HG02981 (cell line): ENCODE measurements around the gene TBX5.

Experiments
- ATAC-seq: cut with Tn5 transposase; IDR thresholded peaks from one replicate; pipeline ENCODE4 v1.9.1; 2021; ENCODE audit warnings: mild to moderate bottlenecking, moderate library complexity; ENCODE audit not compliant: unreplicated experiment

Gene TBX5

DNA sequence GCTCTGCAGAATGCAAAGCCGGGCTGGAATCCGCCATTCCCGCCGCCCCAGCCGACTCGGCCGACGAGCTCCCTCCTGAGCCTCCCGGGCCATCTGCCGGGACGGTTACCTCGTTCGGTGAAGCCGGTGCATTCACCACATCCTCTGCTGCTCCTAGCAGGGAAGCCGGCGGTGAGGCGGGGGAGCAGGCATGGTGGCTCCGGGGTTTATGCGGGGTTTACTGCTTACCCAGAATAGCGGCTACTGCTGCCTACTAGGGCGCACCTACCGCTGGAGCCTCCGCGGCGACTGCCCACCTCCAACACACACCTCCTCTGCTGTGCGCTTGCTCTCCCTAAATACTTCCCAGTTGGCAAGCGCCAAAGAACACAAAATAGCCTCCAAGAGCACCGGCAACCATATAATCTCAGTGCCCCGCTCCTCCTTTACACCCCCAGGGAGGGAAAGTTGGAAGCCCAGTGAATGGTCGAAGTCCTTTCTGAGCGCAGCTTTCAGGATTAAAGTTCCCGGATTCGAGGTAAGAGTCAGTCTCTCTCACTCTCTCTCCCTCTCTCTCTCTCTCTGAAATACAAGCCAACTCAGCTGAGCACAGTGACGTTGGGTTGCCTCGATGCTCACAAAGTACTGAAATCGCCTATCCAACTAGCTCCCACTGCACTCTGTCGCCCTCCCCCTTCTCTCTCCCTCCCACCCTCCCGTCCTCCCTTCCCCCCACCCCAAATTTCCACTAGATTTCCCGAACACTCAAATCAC is at the start of gene TBX5:
TBX5 (minus strand) TSS at position 626 of the 753 bp plus-strand sequence. CDS start 2,246 bp downstream, outside the sequence.
- no peak for ATAC-seq

DNA sequence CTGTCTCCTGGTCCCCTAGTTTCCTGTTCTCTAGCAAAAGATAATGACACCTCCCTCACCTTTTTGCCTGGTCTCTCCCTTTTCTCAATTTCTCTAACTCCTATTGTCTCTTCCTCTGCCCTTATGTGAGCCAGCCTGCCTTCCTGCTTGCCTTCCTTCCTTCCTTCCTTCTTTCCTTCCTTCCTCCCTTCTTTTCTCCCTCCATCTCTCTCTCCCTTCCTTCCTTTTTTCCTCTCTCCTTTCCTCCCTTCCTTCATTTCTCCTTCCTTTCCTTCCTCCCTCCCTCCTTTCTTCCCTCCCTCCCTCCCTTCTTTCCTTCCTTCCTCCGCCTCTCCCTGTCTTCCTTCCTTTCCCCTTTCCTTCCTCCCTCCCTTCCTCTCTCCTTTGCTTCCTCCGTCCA is 45.7 kb upstream of the TBX5 start:
- no peak for ATAC-seq

DNA sequence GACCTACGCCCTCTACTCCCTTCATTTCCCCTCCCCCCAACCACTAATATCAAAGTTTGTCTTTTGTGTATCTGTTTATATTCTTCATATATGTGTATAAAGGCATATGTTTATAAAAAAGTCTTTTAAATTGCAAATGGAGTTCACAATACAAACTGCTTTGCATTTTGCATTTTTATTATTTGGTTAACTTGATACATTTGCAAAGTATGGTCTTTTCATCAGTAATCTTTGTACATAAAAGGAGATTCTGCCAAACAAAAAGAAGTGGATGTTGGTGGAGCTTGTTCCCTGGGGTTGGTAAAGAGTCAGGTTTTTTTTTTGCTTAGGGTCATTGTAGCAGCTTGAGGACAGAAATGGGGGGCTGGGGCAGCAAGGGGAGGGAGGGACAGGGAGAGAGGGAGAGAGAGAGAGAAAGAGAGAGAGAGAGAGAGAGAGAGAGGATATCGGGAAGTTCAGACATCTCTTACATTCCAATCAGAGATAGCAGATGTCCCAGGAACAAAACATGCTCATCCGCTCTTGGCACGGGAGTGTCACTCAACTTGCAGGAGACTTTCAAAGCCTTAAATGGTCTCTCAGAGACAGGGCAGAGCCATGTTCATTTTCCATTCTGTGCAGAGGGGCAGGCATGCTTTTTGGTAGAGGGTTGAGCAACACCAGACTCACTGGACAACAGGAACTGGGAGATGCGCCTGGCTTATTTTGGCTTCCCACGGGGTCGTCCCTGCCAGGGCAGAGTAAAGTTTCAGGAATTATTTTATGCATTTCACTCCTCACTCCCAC is 44.8 kb upstream of the TBX5 start:
- ATAC-seq = no peak

DNA sequence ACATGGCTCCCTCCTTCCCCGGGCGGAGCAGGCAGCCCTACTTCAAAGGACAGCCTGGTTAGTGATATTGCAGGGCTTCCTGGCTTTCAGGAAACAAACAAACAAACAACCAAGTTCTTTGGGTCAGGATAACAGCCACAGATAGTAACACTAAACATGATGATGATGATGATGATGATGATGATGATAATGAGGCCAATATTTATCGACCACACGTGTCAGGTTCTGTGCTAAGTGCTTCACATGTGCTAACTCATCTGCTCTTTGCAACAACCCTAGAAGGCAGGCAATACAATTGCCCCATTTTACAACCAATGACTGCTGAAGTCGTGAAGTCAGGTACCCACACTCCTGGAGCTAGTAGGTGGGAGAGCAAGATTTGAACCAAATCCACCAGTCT is 44.1 kb upstream of the TBX5 start:
- no peak for ATAC-seq

DNA sequence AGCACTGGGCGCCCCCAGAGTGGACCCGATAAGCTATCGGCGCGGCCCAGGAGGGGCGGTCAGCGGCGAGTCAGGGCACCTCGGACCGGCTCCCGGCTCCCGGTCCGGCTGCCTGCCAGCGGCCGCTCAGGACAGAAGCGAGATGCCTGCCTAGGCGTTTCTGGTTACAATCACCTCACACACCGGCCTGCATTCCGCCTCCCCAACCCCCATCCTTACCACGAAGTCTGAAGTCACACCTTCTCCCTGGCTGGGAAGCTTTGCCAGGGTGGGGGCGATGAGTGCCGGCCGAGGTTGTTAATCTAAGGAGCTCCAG is 42.6 kb upstream of the TBX5 start:
- no peak for ATAC-seq

DNA sequence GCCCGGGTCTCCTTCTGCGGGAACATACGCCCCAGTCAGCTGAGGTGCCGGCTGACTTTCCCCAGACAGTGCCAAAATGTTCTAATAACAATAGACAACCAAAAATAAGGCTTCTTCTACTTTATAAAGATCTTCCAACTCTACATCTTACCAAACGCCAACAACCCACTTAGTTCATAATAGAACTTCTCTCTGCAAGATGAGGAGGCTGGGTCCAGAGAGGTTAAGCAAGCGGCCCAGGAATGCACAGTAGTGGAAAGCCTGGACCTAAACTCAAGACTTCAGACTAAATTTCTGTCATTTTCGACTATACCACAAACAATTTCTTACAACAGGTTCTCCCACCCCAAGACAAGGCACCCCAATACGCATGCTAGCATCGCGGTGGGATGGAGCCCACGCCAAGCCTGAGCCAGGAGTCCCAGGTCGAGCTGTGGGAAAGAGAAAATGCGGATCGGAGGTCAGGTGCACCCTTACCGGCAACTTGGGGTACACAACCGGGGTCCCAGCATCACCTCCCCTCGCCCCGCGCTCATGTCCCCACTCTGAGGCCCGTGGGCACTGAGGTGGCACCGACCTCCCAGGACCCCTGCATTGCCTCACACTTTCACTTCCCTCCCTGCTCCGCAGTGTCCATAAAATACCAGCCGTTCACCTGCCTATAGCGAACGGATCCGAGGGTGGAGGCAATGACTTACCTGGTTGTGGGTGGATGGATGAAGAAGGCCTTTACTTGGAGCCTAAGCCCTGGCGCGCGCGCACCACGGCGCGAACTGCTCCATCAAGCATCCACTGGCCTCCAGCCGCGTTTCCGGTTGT is 42.1 kb upstream of the TBX5 start:
- ATAC-seq = no peak

DNA sequence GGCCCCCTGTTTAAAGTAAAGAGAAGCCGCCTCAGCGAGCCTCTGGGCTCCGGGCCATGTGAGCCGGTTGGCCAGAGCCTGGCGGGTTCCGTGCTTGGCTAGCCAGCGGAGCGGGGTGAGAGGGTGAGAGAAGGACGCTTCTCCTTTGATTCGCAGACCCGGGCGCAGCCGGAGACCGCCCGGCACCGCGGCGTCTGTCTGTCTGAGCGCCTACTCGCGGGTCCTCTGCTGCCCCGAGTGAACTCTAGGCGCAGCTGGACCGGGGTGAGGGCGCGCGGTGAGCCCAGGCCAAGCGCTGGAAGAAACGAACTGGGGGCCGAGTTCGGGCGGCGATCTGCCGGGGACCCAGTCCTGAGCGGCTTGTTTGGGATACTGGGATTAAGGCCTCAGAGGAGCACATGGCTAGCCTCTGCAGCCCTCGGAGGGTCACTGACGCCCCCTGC is 41.4 kb upstream of the TBX5 start:
- no peak for ATAC-seq

DNA sequence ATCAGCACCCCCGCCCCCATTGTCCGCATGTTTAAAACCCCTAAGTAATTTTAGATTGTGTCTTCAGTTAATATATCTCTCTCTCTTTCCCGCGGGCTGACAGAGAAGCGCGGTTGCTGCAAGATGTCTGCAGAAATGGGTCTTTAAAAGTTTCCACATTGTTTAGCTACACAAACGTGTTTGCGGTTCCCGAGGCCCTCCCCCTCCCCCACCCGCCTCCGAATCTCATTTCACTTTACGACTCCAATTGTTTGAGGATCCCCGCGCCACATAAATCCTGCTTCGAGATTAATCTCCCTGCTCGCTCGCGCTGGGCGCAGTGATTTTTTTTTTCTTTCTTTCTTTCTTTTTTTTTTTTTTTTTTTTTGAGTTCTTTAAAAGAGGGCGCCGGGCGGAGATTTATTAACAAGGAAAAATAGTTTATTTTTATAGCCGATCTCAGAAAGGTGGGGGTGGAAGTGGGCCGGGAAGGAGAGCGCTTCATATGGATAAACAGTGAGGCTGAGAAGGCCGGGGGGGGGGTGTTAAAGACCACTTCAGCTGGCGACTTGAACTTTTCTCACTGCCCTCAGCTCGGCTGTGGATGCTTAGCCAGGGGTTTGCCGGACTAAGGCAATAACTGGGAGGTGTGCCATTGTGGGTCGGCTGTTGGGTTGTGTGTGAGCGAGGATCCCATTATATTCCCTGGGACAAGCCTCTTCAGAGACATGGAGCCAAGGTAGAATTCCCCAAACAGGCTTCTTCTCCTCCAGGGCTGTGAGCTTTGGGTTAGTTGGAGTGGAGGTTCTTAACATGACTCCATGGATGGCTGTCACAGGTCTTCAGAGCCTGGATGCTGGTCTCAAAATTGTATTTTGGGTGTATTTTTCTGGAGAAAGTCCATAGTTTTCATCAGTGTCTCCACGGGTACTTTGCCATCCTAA is 39.7 kb upstream of the TBX5 start:
- ATAC-seq = no peak

DNA sequence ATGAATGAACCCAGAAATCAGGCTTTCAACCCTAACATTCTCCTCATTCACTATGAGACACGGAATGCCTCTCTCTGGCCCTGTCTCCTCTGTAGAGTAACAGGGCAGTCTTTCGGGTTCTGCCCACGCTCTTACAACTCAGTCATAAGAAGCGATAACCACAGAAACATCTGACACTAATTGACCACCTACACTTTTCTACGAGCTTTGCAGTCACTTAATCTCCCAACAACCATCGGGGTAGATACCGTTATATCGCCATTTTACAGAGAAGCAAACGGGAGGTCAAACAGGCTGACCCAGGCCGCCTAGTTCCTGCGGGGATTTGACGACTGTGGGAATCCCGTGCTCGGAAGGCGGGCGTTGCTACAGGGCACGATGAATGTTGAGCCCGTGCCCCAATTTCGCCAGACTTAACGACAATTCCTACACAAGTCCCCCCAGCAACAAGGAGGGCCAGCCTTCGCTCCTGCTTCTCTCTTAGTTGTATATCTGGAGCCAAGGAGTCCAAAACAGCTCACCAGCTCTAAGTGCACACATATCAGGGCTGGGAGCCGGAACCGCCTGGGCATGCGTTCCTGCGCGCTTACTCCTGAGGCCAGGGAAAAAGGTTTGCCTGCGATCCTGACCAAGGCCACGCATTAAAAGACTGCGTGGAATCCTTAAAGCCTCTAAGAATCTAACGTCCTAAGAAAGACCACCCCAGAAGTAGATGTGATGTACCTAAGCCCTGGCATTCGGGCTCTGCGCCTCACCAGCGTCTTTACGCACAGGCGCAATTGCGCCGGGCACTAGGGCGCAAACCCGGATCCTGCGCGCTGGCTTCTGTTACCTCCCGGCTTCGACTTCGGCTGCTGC is 38.7 kb upstream of the TBX5 start:
- ATAC-seq = no peak

DNA sequence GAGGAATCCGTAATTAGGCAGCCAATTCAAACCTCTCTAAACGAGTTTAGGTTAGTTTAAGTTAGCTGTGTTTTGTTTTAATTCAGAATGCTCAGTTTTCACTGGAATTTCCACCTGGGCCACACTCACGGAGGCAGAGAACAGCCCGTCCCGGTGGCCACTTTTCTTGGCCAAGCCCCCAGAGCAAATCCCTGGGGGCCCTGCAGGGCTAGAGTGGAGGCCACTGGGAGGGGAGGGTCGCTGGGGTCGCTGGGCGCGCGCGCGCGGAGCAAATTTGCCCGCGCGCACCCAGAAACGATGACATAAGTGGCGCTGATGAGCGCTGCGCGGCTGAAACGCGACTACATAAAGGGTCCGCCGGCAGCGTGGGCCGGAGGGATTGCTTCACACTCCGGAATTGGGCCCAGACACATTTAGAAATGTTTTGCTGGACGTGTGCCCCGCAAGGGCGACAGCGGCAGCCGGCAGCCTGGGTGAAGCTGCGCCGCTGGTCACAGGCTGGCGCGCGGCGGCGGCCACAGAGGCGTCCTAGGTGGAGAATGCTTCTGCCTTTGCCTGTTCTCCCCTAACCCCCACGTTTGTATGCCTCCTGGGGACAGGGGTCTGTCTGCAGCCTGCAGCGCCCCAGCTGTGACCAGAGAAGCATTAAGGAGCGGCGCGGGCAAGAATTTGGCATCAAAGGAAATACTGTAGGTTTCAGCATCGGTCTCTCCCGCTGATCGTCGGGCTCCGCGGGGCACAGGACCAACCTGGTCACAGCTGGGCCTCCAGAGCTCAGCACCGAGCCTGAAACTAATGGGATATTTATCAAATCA is 37.9 kb upstream of the TBX5 start:
- ATAC-seq = no peak

DNA sequence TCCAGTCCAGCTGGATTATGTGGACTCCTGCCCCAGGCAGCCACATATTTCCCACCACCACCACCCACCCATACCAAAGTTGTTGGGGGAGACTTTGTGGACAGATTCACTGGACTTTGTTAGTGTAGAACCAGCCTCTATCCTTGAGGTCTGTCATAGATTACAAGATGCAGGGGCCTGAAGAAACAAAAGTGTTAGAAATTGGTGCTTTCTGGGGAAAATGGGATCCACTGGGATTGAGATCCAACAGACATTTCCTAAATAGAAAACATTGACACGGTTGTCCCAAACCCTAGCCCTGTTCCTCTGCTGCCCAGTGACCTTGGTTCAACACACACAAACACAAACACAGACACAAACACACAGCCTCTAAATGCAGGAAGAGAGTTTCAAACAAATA is 36.6 kb upstream of the TBX5 start:
- no peak for ATAC-seq

DNA sequence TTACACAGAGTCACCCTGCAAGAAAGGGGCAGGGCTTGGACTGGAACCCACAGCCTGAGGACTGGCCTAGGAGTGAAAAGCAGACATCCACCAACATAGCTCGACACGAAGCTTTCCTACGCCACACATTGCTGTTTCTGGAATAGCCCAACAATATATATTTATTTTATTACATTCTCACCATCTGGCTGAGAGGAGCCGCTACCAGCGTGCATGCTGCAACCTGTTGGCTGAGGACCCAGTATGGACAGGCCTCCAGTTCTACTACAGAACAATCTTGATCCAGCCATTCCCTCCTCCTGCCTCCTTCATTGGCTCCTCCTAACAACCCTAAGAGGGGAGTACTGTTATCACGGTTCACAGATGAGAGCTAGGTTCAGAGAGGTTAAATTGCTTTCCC is 35.6 kb upstream of the TBX5 start:
- no peak for ATAC-seq

DNA sequence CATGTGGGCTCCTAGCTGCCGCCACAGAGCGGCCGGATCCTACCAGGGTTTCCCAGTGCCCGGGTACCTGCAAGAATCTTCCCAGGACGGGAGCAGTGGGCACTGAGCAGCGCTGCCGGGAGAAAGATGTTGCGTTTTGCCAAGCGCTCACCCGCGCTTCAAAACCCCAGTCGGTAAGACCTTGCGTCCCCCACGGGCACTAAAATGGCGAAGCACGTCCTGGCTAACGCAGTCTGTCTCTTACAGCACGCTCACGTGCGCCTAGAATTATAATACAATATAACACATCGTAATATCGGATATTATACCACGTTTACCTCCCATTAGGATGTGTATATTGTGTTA is 35.1 kb upstream of the TBX5 start:
- ATAC-seq = no peak

DNA sequence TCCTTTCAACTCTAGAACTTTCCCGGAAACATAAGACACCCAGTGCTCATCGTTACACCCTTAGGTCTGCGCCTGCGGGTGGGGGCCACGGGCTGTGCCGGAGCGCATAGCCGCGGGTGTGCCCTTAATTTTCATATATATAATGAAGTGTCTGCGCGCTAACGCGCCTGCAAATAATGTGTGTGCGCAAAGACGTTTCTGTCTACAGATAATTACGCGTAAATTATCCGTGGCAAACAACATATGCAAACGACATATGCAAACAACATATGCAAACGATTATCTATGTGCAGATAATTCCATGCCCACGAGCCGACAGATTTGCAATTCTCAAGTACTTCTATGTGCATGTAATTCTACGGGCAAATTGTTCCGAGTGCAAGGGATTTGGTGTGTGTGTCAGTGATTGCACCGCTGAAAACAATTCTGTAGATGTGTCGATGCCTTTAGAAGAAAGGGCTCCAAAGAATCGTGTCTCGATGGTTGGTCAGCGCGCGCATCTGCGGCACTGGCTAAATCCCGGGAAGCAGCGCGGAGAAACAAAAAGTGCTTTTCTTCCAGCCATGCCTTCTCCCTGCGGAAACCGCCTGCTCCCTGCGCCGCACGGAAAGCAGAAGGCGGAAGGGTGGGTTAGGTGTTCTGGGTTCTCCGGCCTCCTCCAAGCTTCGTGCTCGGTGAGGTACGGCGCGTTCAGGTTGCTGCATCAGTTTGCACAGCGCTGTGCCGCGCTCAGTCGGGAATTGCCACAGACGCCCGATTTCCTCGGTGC is 34.5 kb upstream of the TBX5 start:
- ATAC-seq = no peak

DNA sequence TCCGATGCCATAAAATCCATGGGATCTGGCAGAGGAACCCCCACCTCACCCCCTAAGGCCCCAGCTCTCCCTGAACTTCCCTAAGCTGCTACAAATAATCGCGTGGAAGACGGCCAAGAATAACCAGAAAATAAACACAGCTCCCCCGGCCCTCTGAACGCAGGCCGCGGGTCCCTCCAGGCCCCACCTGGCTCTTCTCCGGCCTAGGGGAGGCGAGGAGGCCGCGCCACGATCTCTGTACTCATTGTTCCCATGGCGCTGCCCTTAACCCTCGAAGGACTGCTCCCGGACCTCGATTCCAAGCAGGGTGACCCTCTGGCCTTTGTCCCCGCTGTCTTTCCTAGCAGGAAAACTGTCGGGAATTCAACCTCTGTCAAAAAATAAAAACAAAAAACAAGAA is 33.9 kb upstream of the TBX5 start:
- no peak for ATAC-seq

DNA sequence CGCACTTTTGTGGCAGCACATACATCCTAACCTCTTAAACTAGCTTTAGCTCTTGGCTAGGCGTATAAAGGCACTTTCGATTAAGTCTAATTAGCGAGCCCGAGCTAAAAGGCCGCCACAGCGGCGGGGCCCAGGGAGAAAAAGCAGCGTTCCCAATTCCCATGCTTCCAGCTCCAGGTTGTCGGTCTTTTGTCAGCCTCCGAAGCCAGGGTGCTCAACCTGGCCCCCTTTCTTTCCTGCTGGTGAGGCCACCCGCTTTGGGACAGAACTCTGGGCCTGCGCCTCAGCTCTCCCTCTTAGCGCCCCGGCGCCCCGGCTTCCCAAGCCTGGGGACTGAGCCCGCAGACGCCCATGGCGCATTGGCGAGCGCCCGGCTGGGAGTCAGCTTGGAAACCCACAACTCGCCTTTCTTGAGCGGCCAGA is 33.3 kb upstream of the TBX5 start:
- ATAC-seq = no peak

DNA sequence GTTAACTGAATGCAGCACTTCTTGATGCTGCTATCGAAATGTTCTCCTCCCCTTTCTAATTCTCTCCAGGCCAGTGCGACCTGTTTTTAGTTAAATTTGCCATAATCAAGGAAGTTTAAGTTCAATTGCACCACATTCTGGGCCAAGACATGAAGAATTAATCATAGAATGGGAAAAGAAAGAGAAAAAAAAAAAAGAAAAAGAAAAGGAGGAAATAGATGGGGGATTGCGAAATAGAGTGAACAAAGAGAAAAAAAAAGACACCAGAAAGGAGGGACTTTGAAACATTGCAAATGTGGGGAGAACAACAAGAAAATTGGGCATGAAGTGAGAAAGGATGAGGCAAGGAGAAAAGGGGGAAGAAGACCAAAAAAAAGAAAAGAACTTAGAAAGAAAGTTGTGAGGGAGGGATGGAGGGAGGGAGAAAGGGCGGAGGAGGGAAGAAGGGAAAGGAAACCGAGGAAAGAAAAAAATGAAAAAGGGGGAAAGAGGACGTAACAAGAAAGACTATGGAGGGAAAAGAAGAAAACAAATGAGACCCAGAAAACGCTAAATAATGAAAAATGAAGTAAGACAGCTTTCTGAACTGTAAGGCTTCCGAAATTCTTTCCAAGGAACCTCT is 32.8 kb upstream of the TBX5 start:
- no peak for ATAC-seq

DNA sequence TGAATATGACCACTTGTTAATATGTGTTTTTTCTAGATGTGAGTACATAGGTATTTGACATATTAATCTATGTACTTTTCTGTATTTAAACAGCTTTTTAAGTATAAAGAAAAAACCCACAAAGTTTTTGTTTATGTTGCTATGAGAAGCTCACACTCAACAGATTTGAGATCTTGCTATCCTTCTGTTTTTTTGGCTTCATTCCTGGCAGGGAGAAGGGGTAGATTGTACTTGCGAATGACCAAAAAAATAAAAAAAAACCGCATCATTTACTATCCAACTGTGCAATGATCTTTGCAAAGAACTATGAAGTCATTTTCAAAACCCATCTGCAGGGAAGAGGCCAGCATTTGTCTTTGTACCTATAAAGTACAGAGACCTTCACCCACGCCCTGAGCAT is 28.4 kb upstream of the TBX5 start:
- ATAC-seq = no peak
